HepG2 (cell line): ENCODE data around the gene CNNM3. TPM values are rescaled to one million over a fixed set of nuclear protein-coding genes. Genes with fewer than 3 reads are reported as not detected.

Experiments used
- DMAP1 ChIP-seq: IDR thresholded peaks from 2 replicates; pipeline ENCODE4 v1.6.1; 2016
- ETV6 ChIP-seq: sonication (generic); formaldehyde crosslinking; conservative IDR thresholded peaks from 2 replicates; pipeline ENCODE4 v1.4.0; 2020; ENCODE audit warnings: missing genetic modification reagents
- KAT8 ChIP-seq: IDR thresholded peaks from 2 replicates; pipeline ENCODE4 v1.6.1; 2016; ENCODE audit warnings: missing genetic modification reagents, missing compliant biosample characterization
- KMT2A ChIP-seq: sonication (generic); formaldehyde crosslinking; IDR thresholded peaks from 2 replicates; pipeline ENCODE4 v1.4.0; 2020; ENCODE audit warnings: missing genetic modification reagents
- MED13 ChIP-seq: sonication (generic); formaldehyde crosslinking; IDR thresholded peaks from 2 replicates; pipeline ENCODE4 v1.5.0; 2020; ENCODE audit warnings: missing genetic modification reagents
- PHF20 ChIP-seq: sonication (generic); formaldehyde crosslinking; IDR thresholded peaks from 2 replicates; pipeline ENCODE4 v1.5.0; 2020; ENCODE audit warnings: mild to moderate bottlenecking, missing genetic modification reagents
- PITX1 ChIP-seq: sonication (generic); formaldehyde crosslinking; IDR thresholded peaks from 2 replicates; pipeline ENCODE4 v1.5.1; 2020; ENCODE audit warnings: mild to moderate bottlenecking, missing genetic modification reagents
- RBFOX2 ChIP-seq: fragments of 200-400 bp; formaldehyde crosslinking; IDR thresholded peaks from 2 replicates; pipeline ENCODE4 v1.6.1; 2017; ENCODE audit warnings: low read depth, mild to moderate bottlenecking, low read length
- SMAD1 ChIP-seq: sonication (generic); formaldehyde crosslinking; IDR thresholded peaks from 2 replicates; pipeline ENCODE4 v1.4.0; 2020; ENCODE audit warnings: missing genetic modification reagents, low read depth, mild to moderate bottlenecking, borderline replicate concordance
- TBX2 ChIP-seq: sonication (generic); formaldehyde crosslinking; IDR thresholded peaks from 2 replicates; pipeline ENCODE4 v1.5.0; 2020; ENCODE audit warnings: missing genetic modification reagents, mild to moderate bottlenecking, borderline replicate concordance
- TGIF2 ChIP-seq: IDR thresholded peaks from 2 replicates; pipeline ENCODE4 v1.6.1; 2016; ENCODE audit warnings: control low read depth, missing compliant biosample characterization
- ZNF138 ChIP-seq: sonication (generic); formaldehyde crosslinking; IDR thresholded peaks from 2 replicates; pipeline ENCODE4 v1.5.0; 2020; ENCODE audit warnings: mild to moderate bottlenecking, low read depth, missing genetic modification reagents
- ZNF142 ChIP-seq: sonication (generic); formaldehyde crosslinking; IDR thresholded peaks from 2 replicates; pipeline ENCODE4 v1.4.0; 2020; ENCODE audit warnings: missing genetic modification reagents
- ZNF256 ChIP-seq: sonication (generic); formaldehyde crosslinking; conservative IDR thresholded peaks from 2 replicates; pipeline ENCODE4 v1.4.0; 2020; ENCODE audit warnings: missing genetic modification reagents
- ZNF362 ChIP-seq: sonication (generic); formaldehyde crosslinking; IDR thresholded peaks from 2 replicates; pipeline ENCODE4 v1.4.0; 2020; ENCODE audit warnings: missing genetic modification reagents, mild to moderate bottlenecking, borderline replicate concordance
- ZNF598 ChIP-seq: sonication (generic); formaldehyde crosslinking; IDR thresholded peaks from 2 replicates; pipeline ENCODE4 v1.5.1; 2020; ENCODE audit warnings: mild to moderate bottlenecking, missing genetic modification reagents, borderline replicate concordance
- ZNF629 ChIP-seq: sonication (generic); formaldehyde crosslinking; conservative IDR thresholded peaks from 2 replicates; pipeline ENCODE4 v1.5.0; 2020; ENCODE audit warnings: missing genetic modification reagents
- ZNF878 ChIP-seq: sonication (generic); formaldehyde crosslinking; IDR thresholded peaks from 2 replicates; pipeline ENCODE4 v1.8.1; 2023; ENCODE audit warnings: mild to moderate bottlenecking, missing genetic modification reagents, moderate library complexity
- polyA plus RNA-seq, 8 experiments: library from polyadenylated mRNA; depleted of rRNA in 3 of 8; stranded (reverse) in 7 of 8; unstranded in 1 of 8; fragments of >200 nt; fragmentation: Illumina TruSeq in 4 of 8; extraction: Trizol in 4 of 8; gene quantifications; 2 replicates each; pipeline versions ENCODE4 v1.2.1 to v1.2.3, GENCODE V29; 2011 to 2016; ENCODE audit warnings: low read depth in 4 of 8, missing spikeins in 1 of 8, mixed read lengths in 1 of 8; ENCODE audit not compliant: insufficient read depth in 1 of 8
- total RNA-seq, 5 experiments: library from RNA; depleted of rRNA; stranded (reverse); fragments of >200 nt; fragmentation: Illumina TruSeq; extraction: Trizol; gene quantifications; 2 replicates each; pipeline ENCODE4 v1.2.3, GENCODE V29; 2016; ENCODE audit warnings: low read depth in 1 of 5
- TF ChIP-seq, protein P1 (sequence below): sonication (generic); formaldehyde crosslinking; IDR thresholded peaks from 2 replicates; pipeline ENCODE4 v1.4.0; 2020; ENCODE audit warnings: missing genetic modification reagents

The CNNM3 gene
- total and polyA plus RNA-seq, 2 of the 13 experiments (the other 11 are each of a cell fraction or from before 2014, with no cell fraction given) = 21.2 to 27.9 TPM

- TF ChIP-seq DMAP1 (CRISPR knock-in tag) (peak; percentile 24), ZNF629 (CRISPR knock-in tag) (0 out of 2 replicates have a peak, but pooled peaks have one; percentile 4), TBX2 (CRISPR knock-in tag) (peak; percentile 5; the same call in 1 of the 2 replicates), ZNF598 (CRISPR knock-in tag) (0 out of 2 replicates have a peak, but pooled peaks have one; percentile 26), SMAD1 (CRISPR knock-in tag) (0 out of 2 replicates have a peak, but pooled peaks have one; percentile 12), KAT8 (CRISPR knock-in tag) (peak; percentile 3; the same call in 1 of the 2 replicates), ZNF362 (CRISPR knock-in tag) (0 out of 2 replicates have a peak, but pooled peaks have one; percentile 20), ZNF138 (CRISPR knock-in tag) (peak; percentile 57; the same call in 1 of the 2 replicates), RBFOX2 (peak; percentile 7; the same call in 1 of the 2 replicates), PHF20 (CRISPR knock-in tag) (0 out of 2 replicates have a peak, but pooled peaks have one; percentile 44), PITX1 (CRISPR knock-in tag) (no peak), MED13 (CRISPR knock-in tag) (0 out of 2 replicates have a peak, but pooled peaks have one; percentile 30), ZNF256 (CRISPR knock-in tag) (peak; percentile 67; the same call in 1 of the 2 replicates), KMT2A (0 out of 2 replicates have a peak, but pooled peaks have one; percentile 3), ZNF142 (CRISPR knock-in tag) (peak; percentile 60; the same call in 1 of the 2 replicates), TGIF2 (CRISPR knock-in tag) (0 out of 2 replicates have a peak, but pooled peaks have one; percentile 17), ETV6 (CRISPR knock-in tag) (0 out of 2 replicates have a peak, but pooled peaks have one; percentile 20), ZNF878 (0 out of 2 replicates have a peak, but pooled peaks have one; percentile 34)
- TF ChIP-seq, protein P1, sequence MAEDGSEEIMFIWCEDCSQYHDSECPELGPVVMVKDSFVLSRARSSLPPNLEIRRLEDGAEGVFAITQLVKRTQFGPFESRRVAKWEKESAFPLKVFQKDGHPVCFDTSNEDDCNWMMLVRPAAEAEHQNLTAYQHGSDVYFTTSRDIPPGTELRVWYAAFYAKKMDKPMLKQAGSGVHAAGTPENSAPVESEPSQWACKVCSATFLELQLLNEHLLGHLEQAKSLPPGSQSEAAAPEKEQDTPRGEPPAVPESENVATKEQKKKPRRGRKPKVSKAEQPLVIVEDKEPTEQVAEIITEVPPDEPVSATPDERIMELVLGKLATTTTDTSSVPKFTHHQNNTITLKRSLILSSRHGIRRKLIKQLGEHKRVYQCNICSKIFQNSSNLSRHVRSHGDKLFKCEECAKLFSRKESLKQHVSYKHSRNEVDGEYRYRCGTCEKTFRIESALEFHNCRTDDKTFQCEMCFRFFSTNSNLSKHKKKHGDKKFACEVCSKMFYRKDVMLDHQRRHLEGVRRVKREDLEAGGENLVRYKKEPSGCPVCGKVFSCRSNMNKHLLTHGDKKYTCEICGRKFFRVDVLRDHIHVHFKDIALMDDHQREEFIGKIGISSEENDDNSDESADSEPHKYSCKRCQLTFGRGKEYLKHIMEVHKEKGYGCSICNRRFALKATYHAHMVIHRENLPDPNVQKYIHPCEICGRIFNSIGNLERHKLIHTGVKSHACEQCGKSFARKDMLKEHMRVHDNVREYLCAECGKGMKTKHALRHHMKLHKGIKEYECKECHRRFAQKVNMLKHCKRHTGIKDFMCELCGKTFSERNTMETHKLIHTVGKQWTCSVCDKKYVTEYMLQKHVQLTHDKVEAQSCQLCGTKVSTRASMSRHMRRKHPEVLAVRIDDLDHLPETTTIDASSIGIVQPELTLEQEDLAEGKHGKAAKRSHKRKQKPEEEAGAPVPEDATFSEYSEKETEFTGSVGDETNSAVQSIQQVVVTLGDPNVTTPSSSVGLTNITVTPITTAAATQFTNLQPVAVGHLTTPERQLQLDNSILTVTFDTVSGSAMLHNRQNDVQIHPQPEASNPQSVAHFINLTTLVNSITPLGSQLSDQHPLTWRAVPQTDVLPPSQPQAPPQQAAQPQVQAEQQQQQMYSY (CRISPR knock-in tag) = peak; percentile 97
Measured at GRCh38 chr2:96869281-96869821, 53.3 kb downstream of the CNNM3 start (continued).
